Stomach (tissue), 9 donors: Measurements from ENCODE around the gene SEC23A. TPM values are rescaled to one million over a fixed set of nuclear protein-coding genes. Genes with fewer than 3 reads are reported as not detected.

Experiments used
- DNase-seq, 2 donors: peaks; one replicate each; pipeline versions ENCODE4 v3.0.0 to v3.0.0-alpha.2; 2013 to 2019
- H3K27ac ChIP-seq, 5 donors: fragments of 200-600 bp in 4 of 5; sonication (generic) in 4 of 5; one replicate each; pipeline ENCODE4 v1.5.1; 2013 to 2019; ENCODE audit warnings: mild to moderate bottlenecking in 1 of 5, moderate library complexity in 1 of 5
- H3K27me3 ChIP-seq, 3 donors: fragments of 200-600 bp; sonication (generic); one replicate each; pipeline ENCODE4 v1.5.1; 2017 to 2019; ENCODE audit warnings: mixed run types in 1 of 3
- H3K36me3 ChIP-seq, 4 donors: fragments of 200-600 bp; sonication (generic); 1 replicate in 3 of 4; 2 replicates in 1 of 4; pipeline ENCODE4 v1.5.1; 2016 to 2019
- H3K4me1 ChIP-seq, 4 donors: fragments of 200-600 bp; sonication (generic); one replicate each; pipeline ENCODE4 v1.5.1; 2016 to 2019
- H3K4me3 ChIP-seq, 4 donors: fragments of 200-600 bp; sonication (generic) in 3 of 4; one replicate each; pipeline ENCODE4 v1.5.1; 2016 to 2019; ENCODE audit warnings: mild to moderate bottlenecking in 1 of 4
- H3K9me3 ChIP-seq, 4 donors: fragments of 200-600 bp; sonication (generic); one replicate each; pipeline ENCODE4 v1.5.1; 2016 to 2019
- EP300 ChIP-seq: sonication (generic); formaldehyde crosslinking; IDR thresholded peaks from one replicate; pipeline ENCODE4 v1.6.1; 2017; ENCODE audit warnings: antibody characterized with exemption
- POLR2A ChIP-seq, 4 donors: fragments of 450-650 bp; IDR thresholded peaks; one replicate each; pipeline ENCODE4 v1.6.1; 2016; ENCODE audit warnings: antibody characterized with exemption in 4 of 4, control low read depth in 2 of 4, mild to moderate bottlenecking in 1 of 4, moderate library complexity in 1 of 4
- POLR2AphosphoS5 ChIP-seq, 3 donors: sonication (generic); formaldehyde crosslinking; IDR thresholded peaks; one replicate each; pipeline ENCODE4 v1.6.1; 2016; ENCODE audit warnings: antibody characterized with exemption in 3 of 3
- WGBS, 5 donors: extraction: QIAGEN DNeasy Blood & Tissue Kit in 3 of 5; methylation state at CpG; one replicate each; pipeline versions ENCODE4 v1.1.5 to v1.1.7; 2013 to 2018; 5-methylcytosine and 5-hydroxymethylcytosine counted together
- intact Hi-C: fragments of 100-400 bp; cut with DNase I; formaldehyde crosslinking; loops from one replicate; pipeline ENCODE4 v1.15.1; 2023; ENCODE audit warnings: low total_unique reads
- polyA plus RNA-seq, 3 donors: library from polyadenylated mRNA; stranded (reverse); fragments of 200-250 nt; gene quantifications; one replicate each; pipeline ENCODE4 v1.2.3, GENCODE V29; 2013
- total RNA-seq, 5 donors: library from RNA; depleted of rRNA; stranded (reverse); fragments of >200 nt; gene quantifications; one replicate each; pipeline versions ENCODE4 v1.1.0 to v1.2.3, GENCODE V29; 2014 to 2016
- TF ChIP-seq, protein P1 (sequence below), 7 experiments: fragments of 450-650 bp in 4 of 7; fragments of 200-600 bp in 3 of 7; sonication (generic) in 3 of 7; IDR thresholded peaks; one replicate each; pipeline ENCODE4 v1.5.1; 2016 to 2019; ENCODE audit warnings: antibody characterized with exemption in 7 of 7, control low read depth in 2 of 7, mild to moderate bottlenecking in 1 of 7
- donor health status: healthy with polysubstance abuse.
- donor health status: Bipolar disorder and iron deficiency.
- donor health status: healthy.

The SEC23A gene
- total and polyA plus RNA-seq, 8 donors: 12.3 to 584 (median 68.6) TPM

DNA sequence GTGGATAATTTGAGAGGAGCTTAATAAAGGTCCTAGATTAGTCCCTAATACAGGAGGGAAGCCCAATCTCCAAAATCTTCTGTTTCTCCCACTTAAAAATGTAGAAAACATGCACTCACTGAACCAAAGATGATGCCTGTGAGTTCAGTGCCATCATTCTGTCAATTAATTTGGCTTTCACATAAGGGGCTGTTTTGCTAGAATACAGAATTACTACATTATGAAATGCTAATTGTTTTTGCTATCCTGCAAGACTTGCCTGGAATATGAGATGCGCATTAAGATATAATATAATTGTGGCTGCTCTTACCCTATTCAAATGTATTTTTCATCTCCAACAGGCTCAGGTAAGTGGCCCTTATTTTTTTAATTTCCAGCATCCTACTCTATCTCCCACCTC lies 111.7 kb downstream of the SEC23A start:
- H3K4me3 ChIP-seq: no peak overlapping the region
- no peaks in the 10 kb centered on the region for H3K27me3 ChIP-seq
- H3K27ac ChIP-seq: no peak overlapping the region
- intact Hi-C loops: no loop called here
- 95 to 100% (median 98%) methylated on average over 1 of the region's 1 CpG for WGBS, 5 donors
- no peaks in the 10 kb centered on the region for H3K9me3 ChIP-seq
- no peaks in the 10 kb centered on the region for H3K36me3 ChIP-seq
- no peak for DNase-seq
- H3K4me1 ChIP-seq: no peaks in the 10 kb centered on the region
- TF ChIP-seq POLR2A (IDR thresholded peaks at IDR 0.05): no peak
- TF ChIP-seq, protein P1, sequence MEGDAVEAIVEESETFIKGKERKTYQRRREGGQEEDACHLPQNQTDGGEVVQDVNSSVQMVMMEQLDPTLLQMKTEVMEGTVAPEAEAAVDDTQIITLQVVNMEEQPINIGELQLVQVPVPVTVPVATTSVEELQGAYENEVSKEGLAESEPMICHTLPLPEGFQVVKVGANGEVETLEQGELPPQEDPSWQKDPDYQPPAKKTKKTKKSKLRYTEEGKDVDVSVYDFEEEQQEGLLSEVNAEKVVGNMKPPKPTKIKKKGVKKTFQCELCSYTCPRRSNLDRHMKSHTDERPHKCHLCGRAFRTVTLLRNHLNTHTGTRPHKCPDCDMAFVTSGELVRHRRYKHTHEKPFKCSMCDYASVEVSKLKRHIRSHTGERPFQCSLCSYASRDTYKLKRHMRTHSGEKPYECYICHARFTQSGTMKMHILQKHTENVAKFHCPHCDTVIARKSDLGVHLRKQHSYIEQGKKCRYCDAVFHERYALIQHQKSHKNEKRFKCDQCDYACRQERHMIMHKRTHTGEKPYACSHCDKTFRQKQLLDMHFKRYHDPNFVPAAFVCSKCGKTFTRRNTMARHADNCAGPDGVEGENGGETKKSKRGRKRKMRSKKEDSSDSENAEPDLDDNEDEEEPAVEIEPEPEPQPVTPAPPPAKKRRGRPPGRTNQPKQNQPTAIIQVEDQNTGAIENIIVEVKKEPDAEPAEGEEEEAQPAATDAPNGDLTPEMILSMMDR (IDR thresholded peaks at IDR 0.05): no peak

- H3K9me3 ChIP-seq: no peaks in the 10 kb centered on the region
- intact Hi-C loops: no loop called here
- 40 to 60% (median 56%) methylated on average over 2 of the region's 2 CpGs for WGBS, 5 donors
- no peak for TF ChIP-seq POLR2A (IDR thresholded peaks at IDR 0.05)
- no peak for TF ChIP-seq POLR2AphosphoS5 (IDR thresholded peaks at IDR 0.05)
- TF ChIP-seq, protein P1 (IDR thresholded peaks at IDR 0.05): no peak
- no peak for TF ChIP-seq EP300
- H3K36me3 ChIP-seq: no peaks in the 10 kb centered on the region
- H3K4me1 ChIP-seq: no peaks in the 10 kb centered on the region
- no peaks in the 10 kb centered on the region for H3K27me3 ChIP-seq
- no peak overlapping the region for H3K4me3 ChIP-seq
- H3K27ac ChIP-seq: peak overlapping the region in 2 of 5 donors; percentile 11 to 36
- no peak for DNase-seq
These were observed 113.0 kb downstream of the SEC23A start for GRCh38 chr14:38989922-38990546.

DNA sequence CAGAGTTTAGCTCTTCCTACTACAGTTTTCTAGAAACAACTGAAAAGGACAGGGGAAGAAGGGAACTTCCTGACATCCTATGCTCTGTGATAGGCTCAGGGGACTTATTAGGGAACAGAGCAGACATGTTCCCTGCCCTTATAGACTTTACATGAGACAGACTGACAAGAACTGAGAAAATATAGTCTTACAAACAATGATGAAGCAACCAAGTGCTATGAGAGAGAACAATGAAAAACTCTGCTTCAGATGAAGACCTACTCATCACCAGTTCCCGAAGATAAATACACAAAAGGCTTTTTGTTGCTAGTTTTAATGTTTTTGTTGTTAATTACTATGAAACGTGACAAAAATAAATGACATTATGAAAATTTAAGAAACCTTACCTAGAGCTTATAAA lies 115.3 kb downstream of the SEC23A start:
- no peak for DNase-seq
- H3K27me3 ChIP-seq: no peaks in the 10 kb centered on the region
- H3K9me3 ChIP-seq: no peaks in the 10 kb centered on the region
- H3K27ac ChIP-seq: no peak overlapping the region
- 77 to 95% (median 87%) methylated on average over 2 of the region's 2 CpGs for WGBS, 5 donors
- intact Hi-C loops: no loop called here
- no peaks in the 10 kb centered on the region for H3K4me1 ChIP-seq
- no peaks in the 10 kb centered on the region for H3K36me3 ChIP-seq
- TF ChIP-seq POLR2A (IDR thresholded peaks at IDR 0.05) (no peak), EP300 (no peak), POLR2AphosphoS5 (IDR thresholded peaks at IDR 0.05) (no peak)
- TF ChIP-seq, protein P1 (IDR thresholded peaks at IDR 0.05): no peak
- no peak overlapping the region for H3K4me3 ChIP-seq

GRCh38 chr14:38982837-38983236 lies 120.2 kb downstream of the SEC23A start:
- intact Hi-C loops: no loop called here
- Histone ChIP-seq H3K36me3 (no peaks in the 10 kb centered on the region), H3K27ac (no peak overlapping the region), H3K27me3 (no peaks in the 10 kb centered on the region), H3K9me3 (peaks cover 0 to 2% (median 0%) of the 10 kb centered on the region in 4 donors), H3K4me1 (no peaks in the 10 kb centered on the region), H3K4me3 (no peak overlapping the region)
- TF ChIP-seq, protein P1 (IDR thresholded peaks at IDR 0.05): no peak
- TF ChIP-seq POLR2A (IDR thresholded peaks at IDR 0.05) (no peak), POLR2AphosphoS5 (IDR thresholded peaks at IDR 0.05) (no peak), EP300 (no peak)
- 0 to 28% (median 0%) methylated on average over 1 of the region's 1 CpG for WGBS, 5 donors
- DNase-seq: no peak
